IPS-NIHi7 (cell line): ENCODE results near the gene SLC8A1.
A peak's percentile ranks its signal among the peaks of the same experiment; 100 is the strongest.

ENCODE experiments used
- DNase-seq: peaks from one replicate; pipeline ENCODE4 v3.0.0; 2012; ENCODE audit warnings: mixed read lengths; ENCODE audit errors: extremely low spot score

SLC8A1 gene

DNA sequence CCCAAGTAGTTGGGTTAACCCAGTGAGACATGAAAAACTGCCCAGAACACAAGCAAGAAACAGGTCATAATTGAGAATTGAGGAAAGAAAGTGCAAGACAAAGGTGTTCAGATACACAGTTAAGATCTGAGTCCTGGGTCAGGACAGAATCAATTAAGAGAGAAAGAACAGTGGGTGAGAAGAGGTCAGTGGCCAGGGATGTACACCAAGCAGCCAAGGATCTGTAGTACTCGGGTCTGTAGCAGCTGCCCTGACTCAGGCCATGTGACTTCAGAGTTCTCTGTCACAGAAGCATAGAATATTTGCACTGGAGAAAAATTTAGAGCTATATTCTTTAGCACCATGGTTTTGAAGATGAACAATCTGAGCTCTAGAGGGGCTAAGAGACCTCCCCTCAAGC lies 141.6 kb downstream of the SLC8A1 start:
- DNase-seq = no peak

DNA sequence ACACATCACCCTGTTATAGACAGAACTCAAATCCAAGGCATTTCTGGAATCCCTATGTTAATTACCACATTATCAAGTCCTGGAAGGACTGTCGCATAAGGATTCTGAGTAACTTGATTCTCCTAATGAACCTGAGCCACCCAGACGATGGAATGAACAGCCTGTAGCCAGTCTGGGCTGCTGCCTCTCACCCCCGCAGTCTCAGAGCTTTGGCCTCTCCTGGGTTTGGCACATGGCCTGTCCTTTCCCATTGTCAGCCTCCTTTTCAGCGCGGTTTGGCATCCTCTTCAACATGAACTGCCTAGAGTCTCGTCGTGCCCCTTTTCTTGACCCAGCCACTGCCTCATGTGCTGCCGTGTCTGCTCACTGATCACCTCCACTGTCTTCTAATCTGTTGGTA lies 147.6 kb downstream of the SLC8A1 start:
- peak; percentile 21 for DNase-seq

DNA sequence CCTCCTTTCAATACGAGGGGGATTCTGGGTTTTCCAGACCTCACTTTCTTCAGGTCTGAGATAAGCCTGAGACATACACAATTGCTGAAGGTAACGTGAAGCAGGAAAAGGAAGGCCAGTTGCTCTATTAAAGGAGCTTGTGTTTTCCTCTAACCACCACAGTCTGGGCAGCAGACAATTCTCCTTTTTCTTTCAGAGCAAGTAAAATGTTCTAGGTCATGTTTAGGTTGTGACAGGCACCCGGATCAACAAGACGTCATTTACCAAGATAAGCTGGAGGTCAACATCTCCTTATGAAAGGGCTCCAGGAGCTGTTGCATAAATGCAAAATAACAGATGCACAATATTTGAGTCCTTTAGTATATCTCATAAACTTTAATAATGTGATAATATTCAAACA lies 148.1 kb downstream of the SLC8A1 start:
- no peak for DNase-seq

DNA sequence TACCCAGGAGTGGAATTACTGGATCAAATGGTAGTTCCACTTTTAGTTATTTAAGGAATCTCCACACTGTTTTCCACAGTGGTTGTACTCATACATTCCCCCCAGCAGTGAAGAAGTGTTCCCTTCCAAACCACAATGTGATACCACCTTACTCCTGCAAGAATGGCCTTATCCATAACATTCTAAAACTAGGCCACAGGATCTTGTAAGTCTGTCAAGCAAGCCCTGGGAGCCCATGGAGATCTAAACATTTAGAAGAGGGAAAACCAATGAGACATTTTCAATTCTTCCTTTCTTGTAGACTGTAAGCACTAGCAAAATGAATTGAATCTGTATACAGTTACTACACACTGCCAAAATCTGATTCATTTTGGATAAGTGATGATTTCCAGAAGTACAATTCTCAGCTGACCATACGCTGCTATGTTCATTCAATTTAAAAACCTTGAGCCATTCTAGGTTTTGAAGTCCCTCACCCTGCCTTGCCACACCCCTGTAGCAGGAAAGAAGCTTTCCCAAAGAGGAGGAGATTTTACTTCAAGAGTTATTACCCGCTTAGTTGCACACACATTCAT lies 149.1 kb downstream of the SLC8A1 start:
- no peak for DNase-seq

DNA sequence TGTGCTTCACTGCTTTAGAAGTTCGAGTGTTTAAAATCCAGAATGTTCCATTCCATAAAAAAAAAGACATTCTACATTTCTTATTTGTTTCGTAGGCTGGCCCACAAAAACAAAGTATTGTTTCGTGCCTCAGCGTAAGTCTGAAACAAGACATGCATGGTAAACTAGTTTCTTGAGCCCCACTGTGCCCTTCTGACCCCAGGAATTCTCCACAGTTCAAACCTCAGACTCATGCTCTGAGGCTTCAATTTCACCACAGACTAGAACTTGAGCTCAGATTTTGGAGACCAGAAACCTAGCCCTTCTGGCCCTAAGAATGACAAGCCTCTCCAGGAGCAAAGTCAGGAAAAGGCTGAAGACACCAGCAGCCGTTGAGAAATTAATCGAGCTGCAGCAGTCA lies 151.5 kb downstream of the SLC8A1 start:
- DNase-seq = no peak

DNA sequence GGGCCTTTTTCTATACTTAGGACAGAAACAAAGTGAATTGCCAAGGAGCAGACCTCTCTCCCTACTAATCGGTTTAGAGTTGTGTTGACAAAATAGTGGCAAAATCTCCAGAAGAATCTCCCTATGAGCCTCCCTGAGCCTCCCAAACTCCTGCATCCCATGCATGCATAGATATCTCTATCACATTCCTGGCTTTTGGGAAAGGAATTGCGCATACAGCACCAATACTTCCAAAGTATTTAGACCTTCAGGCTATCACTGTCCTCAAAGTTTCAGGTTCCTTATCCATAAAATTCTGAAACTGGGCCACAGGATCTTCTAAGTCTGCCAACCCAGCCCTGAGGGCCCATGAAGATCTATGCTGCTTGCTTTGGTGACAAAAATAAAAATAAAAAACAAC lies 152.1 kb downstream of the SLC8A1 start:
- no peak for DNase-seq

DNA sequence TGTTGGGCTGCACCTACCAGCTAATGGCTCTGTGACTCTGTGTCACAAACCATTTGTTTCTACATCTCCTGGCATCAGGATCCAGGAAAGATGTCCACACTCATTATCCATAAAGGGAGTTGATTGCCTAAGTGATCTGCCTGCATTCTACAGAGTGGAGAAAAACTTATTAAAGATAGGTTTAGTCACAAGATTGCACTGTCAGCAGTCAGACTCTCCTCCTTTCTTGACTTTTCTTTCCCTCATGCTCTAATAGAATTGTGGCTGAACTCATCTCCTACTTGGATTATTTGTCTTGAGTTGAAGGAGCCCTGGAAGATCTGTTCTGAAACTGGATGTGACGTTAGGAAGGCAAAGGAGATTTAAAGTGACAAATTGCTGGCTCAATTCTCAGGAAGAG lies 152.7 kb downstream of the SLC8A1 start:
- no peak for DNase-seq

DNA sequence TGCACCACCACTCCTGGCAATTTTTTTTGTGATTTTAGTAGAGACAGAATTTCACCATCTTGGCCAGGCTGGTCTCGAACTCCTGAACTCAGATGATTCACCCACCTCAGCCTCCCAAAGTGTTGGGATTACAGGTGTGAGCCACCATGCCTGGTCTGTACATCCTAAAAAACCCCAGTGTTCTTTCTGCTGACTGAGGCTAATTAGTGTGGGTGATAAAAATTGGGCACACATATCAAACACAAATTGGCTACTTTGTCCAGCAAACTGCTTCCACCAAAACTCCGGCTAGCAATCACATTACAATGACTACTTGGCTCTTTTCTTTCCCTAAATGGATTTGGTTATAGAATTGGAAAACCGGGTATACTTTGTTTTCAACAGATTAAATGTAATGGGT lies 153.9 kb downstream of the SLC8A1 start:
- no peak for DNase-seq

DNA sequence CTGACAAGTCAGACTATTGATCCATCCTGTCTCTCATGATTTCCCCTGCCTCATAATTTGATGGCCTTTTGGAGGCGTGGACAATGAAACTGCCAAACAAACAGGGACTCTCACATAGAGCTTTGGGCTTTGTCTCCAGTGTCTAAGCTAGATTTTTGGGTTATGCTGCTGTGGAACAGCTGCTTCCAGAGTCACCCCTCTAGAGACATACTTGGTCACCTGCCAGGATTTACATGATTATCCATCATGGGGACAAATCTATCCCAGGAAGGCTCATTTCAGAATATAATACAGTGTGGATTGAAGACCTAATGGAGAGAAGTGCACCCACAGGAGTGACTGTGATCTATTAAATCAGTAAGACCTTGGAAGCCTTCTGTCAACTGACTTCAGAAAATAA lies 159.6 kb downstream of the SLC8A1 start:
- no peak for DNase-seq

DNA sequence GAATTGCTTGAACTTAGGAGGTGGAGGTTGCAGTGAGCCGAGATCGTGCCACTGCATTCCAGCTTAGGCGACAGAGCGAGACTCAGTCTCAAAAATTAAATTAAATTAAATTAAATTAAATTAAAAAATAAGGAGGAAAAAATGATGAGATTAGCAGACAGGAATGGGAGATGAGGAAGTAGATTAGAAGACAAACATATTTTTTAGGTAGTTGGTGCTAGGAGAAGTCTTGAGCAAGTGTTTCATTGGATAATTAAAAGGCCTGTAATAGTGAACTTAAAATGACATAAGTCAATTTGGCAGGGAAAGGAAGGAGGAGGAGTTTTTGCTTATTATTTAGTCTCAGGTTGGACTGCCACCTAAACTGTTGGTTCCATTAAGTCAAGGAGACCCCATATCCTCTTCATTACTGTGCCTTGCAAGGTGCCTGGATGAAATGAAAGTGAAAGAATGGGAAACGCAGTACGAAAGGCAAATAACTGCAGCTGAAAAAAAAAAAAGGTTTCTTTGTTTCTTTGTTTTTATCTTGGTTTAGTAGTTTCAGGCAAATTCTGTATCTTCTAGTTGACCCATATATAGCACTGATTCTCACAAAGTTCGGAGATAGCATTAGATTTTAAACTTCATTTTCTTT lies 162.0 kb downstream of the SLC8A1 start:
- DNase-seq = no peak

DNA sequence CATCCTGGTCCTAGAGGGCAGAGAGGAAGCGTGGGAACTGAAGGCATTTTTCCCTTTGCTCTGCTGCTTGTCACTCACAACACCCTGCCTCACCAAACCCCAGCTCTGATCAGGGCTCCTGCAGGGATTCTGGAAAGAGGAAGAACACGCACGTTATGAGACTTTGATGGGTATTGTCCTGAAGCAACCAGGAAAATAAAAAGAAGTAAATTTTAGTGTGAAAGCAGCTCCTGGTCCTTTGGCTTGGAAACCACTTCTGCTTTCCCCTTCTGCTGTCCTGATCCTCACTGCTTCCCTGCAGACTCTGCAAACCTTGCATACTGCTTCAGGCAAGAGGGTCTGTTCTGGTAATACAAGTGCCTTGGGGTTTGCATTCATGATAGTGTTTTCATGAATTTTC lies 164.1 kb downstream of the SLC8A1 start:
- no peak for DNase-seq

DNA sequence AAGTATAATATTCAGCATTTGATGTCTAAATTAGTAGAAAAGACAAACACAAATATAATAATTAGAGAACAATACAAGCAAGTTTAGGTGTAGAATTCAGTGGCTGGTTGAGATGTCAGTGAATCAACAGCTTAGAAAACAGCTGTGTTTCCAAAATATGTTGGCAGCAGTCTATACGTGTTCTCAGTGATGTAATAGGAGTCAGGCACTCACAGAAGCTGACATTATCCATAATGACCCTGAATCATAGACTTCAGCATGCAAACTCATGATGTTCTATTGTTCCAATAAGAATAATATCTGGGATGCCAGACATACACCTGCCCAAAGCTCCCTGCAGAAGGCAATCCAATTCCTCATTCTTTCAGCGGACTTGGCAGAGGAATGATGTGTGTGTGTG lies 164.7 kb downstream of the SLC8A1 start:
- DNase-seq = no peak

DNA sequence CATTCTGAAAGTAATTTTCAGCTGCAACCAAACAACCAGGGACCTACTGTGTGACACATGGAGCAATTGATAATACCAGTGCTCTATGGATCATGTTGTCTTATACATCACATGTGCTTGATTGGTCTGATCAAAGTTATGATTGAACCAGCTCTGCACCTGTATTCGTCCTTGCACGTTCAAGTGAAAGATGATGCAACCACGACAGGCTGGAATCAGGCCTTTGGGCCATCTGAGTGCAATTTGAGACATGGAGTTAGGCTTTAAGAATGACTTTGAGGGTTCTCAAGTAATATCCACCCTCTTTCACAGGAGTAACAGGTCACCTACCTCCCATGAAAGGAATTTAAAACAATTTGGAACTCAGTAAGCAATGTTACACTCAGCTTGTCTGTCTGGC lies 165.2 kb downstream of the SLC8A1 start:
- DNase-seq = no peak

DNA sequence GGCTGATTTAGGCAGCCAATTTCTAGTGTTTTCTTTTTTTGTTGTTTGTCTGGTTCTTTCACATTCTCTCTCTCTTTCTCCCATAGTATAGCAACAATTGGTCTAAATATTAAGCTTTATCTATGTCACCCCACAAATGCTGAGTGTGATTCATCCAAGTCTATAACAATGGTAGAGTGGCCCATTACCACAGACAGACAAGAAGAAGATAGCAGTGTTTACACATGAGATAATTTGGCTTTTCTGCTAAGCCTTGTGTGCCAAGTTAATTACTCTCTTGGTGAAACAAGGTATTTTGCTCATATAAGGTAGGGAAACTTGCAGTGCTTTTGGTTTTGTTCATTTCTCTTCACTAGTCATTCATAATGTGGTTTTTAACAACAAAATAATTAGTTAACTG lies 166.5 kb downstream of the SLC8A1 start:
- DNase-seq = no peak

DNA sequence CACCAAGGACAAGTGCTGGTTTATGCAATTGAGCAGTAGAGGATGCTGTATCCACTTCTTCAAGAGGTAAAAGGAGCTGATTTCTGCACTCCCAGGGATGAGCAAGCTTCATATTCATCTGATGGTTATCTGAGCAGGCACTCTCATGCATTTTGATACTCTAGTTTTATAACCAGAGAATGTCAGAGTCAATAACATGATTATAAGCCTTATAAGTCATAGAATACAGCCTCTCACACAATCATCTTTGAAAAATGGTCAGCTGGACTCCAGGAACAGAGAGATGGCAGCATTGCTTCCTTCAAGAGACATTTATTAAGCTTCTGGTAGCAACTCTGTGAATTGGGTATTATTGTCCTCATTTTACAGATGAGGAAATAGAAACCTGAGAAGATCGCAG lies 167.1 kb downstream of the SLC8A1 start:
- DNase-seq = no peak

DNA sequence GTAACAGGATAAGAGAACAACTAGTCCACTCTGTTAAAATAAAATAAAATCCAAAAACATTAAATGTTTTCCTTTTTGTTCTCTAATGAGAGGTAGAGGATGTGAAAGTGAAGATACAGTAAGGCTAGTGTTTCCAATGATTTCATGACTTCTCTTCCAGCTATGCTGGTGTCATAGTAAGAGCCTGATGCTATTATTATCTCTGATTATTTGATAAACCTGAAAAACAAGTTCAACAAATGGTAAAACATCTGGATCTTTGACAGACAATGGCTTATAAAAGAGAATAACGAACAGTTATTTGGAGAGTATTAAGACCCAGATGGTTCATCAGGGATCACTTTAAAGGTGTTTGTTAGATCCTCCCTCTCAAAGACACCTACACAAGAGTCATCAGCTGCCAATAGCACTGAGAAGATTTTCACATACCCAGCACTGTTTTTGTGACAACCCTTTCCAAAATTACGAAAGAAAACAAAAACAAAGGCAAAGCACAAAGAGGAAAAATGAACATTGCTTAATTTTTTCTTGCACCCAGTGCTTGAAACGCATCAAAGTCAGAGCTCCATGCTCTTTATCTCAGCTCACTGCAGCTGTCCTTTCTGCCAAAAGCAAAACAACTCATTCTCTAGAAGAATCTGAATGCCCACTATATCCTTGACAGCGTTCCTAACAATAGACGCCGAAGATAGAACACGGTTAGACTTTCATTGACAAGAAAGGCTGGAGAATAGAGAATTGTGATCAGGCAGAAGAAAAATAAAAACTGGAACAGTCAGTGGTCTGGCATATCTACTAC lies 168.6 kb downstream of the SLC8A1 start:
- no peak for DNase-seq

DNA sequence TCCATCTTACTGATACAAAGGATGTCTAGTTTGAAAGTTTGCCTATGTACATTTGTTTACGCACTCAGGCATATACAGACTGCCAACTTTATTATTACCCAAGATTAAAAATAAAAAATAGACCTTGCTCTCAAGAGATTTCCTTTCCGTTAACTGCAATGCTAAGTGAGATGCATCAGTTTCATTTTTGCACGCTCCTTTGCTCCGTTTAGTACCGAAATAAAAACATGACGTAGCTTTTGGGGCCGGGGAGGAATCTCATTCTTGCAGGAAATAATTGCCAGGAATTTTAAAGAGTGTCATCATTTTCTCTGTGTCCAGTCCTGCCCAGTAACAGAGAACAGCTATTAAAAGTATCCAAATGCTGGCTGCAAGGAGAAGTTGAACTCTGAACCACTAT lies 169.5 kb downstream of the SLC8A1 start:
- no peak for DNase-seq

DNA sequence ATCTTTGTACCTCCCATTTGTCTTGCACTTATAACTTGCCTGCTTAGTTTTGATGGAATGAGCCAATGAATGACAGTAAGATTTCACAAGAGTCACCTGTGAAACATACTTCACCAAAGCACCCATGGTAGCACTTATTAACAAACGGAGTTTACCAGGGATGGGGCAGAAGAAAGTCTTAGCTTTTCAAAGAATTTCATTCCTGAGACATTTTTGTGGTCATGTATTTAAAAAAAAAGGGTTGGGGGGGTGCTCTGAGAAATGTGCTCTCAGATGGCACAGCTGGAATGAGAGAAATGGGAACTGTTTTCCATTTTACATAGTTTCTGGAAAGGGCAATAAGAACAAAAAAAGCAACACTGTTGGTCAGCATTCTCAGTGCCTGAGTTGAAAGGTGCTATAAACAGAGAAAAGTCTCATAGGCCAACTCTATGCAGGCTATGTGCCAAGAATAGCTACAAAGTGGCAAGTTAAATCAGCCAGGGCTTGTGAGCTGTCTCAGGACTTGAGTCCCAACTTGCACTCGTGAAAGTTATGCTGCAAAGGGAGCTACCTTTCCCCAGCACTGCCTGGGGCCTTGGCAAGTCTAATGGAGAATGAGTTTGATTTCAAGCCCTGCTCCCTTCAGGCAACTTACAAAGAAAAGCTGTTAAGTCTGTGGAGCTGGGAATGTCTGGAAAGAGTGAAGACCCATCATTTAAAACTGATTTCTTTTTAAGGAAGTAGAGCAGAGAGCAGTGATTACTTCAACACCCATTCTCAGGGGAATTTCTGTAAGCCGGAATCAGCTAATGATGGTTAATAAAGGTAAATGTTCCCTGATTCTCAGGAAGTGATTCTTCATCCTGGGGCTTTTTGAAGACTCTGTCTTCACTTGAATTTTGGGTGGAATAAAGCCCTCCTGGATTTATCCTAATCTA lies 170.6 kb downstream of the SLC8A1 start:
- no peak for DNase-seq

DNA sequence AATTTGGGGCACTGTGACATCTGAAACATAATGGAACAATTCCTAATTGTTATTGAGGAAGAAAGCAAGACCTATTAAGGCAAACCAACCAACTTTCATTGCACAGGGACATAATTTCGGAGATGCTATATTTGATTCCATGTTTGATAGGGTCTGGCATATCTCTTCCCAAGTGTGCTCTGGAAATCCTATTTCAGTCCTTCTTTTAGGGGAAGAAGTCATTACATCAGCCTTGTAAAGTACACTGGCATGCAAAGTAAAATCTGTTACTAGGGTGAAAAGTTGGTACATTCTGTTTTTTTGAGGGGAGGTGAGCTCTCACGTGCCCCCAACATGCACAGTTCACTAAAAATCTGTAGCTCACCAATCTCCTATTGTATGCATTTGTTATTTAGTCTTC lies 172.4 kb downstream of the SLC8A1 start:
- DNase-seq = no peak

DNA sequence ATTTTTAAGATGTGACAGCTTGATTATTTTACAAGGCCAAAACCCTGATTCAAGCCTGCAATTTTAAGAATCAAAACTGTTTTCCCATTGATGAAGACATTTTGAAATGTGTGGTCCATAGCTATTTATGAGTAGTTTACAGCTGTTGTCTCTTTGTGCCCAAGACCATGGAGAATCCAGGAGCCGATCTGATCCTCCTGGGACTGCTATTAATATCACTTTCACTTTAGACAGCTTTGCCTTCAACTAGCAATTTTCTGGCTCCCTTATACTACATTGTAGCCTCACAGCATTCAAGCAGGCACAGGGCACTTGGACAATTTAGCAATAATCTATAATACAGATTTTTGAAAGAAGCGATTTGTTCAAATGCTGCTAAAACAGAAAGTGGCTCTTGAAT lies 172.9 kb downstream of the SLC8A1 start:
- no peak for DNase-seq

DNA sequence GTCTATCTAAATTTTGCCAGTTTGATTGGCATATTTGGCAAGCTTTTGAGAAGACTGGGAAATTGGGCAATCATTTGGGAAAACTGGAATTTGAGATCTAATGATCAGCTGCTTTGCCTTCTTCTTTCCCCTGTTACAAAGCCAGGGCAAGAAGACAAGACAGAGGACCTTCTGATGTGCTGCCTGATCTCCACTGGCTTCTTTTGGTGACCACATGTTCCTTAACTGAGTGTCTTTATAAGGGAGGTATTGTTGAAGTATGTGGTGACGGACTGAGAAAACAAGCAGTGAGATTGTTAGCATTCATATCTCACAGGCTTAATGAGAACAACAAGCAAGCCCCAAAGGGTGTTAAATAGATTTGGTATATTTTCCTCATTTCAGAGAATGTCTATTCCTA lies 175.8 kb downstream of the SLC8A1 start:
- DNase-seq = no peak

DNA sequence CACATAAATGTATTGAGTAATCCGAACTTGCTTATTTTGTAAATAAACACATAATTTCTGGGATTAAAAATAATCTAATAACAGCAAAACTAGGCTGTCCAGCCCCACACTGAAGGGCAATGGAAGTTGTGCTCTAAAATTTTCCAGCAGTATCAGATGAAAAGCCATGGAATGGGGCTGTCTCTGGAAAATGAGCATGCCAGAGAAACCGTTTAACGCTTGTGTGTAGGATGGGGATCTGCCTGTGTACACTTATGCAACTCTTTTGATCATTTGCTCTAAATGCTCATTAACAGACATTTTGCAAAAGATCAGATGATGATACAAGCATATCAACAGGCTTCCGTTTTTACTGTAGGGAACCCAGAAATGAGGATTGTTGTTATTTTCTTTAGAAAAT lies 177.6 kb downstream of the SLC8A1 start:
- no peak for DNase-seq
